ENCODE results near the gene HTT.

GRCh38 chr4:3042226-3042625 is 32.3 kb upstream of the HTT start:
- no peak for TF ChIP-seq CTCF (IDR thresholded peaks at IDR 0.05)
- TF ChIP-seq POLR2A (IDR thresholded peaks at IDR 0.05): no peak
